ENCODE results near the gene LINGO4. TPM values are rescaled to one million over a fixed set of nuclear protein-coding genes. Genes with fewer than 3 reads are reported as not detected.
A peak's percentile ranks its signal among the peaks of the same experiment; 100 is the strongest.
"Not testable (repeated sequence)": the region's sequence is repeated elsewhere in the genome, so short reads cannot be mapped to it uniquely, and the experiment has no call there.

The LINGO4 gene
- total and polyA plus RNA-seq, 3 donors from 2014 or later = 1.4 to 3.5 (median 3.1) TPM

GRCh38 chr1:151790071-151790939, 14.9 kb downstream of the LINGO4 start, which contains the start of gene TDRKH:
Gene TDRKH (minus strand): TSS chr1:151790500. CDS start chr1:151783022, 7,478 bp downstream.
- Histone ChIP-seq H3K4me1 (no peaks in the 10 kb centered on the region), H3K9me3 (no peaks in the 10 kb centered on the region), H3K36me3 (ENCODE audit: low read depth, missing control alignments) (no peaks in the 10 kb centered on the region), H3K4me3 (peak within 1 kb of the TSS; percentile 66 to 79), H3K27me3 (no peaks in the 10 kb centered on the region), H3K27ac (peak within 1 kb of the TSS; percentile 56 to 75)
- no peak for TF ChIP-seq POLR2A (IDR thresholded peaks at IDR 0.05)
- TF ChIP-seq, protein P1, sequence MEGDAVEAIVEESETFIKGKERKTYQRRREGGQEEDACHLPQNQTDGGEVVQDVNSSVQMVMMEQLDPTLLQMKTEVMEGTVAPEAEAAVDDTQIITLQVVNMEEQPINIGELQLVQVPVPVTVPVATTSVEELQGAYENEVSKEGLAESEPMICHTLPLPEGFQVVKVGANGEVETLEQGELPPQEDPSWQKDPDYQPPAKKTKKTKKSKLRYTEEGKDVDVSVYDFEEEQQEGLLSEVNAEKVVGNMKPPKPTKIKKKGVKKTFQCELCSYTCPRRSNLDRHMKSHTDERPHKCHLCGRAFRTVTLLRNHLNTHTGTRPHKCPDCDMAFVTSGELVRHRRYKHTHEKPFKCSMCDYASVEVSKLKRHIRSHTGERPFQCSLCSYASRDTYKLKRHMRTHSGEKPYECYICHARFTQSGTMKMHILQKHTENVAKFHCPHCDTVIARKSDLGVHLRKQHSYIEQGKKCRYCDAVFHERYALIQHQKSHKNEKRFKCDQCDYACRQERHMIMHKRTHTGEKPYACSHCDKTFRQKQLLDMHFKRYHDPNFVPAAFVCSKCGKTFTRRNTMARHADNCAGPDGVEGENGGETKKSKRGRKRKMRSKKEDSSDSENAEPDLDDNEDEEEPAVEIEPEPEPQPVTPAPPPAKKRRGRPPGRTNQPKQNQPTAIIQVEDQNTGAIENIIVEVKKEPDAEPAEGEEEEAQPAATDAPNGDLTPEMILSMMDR (IDR thresholded peaks at IDR 0.05) = peak in 2 of 3 experiments; percentile 1 to 40
- DNase-seq = peak; percentile 99
- WGBS, 2 donors = 1% methylated on average over 39 to 58 of the region's 58 CpGs
- intact Hi-C loops (cut with DNase I; ENCODE audit: low total_unique reads) = no loop called here

- no peaks in the 10 kb centered on the region for H3K9me3 ChIP-seq
- no peak overlapping the region for H3K27ac ChIP-seq
- DNase-seq = no peak
- H3K4me3 ChIP-seq = no peak overlapping the region
- no peaks in the 10 kb centered on the region for H3K4me1 ChIP-seq
- H3K27me3 ChIP-seq = no peaks in the 10 kb centered on the region
- 96% methylated on average over 3 of the region's 3 CpGs for WGBS, 2 donors
- H3K36me3 ChIP-seq (ENCODE audit: low read depth, missing control alignments) = no peaks in the 10 kb centered on the region
- intact Hi-C loops (cut with DNase I; ENCODE audit: low total_unique reads) = no loop called here
- no peak for TF ChIP-seq POLR2A (IDR thresholded peaks at IDR 0.05)
- TF ChIP-seq, protein P1 (IDR thresholded peaks at IDR 0.05) = no peak
These were observed 17.5 kb downstream of the LINGO4 start for GRCh38 chr1:151787689-151788088.

DNA sequence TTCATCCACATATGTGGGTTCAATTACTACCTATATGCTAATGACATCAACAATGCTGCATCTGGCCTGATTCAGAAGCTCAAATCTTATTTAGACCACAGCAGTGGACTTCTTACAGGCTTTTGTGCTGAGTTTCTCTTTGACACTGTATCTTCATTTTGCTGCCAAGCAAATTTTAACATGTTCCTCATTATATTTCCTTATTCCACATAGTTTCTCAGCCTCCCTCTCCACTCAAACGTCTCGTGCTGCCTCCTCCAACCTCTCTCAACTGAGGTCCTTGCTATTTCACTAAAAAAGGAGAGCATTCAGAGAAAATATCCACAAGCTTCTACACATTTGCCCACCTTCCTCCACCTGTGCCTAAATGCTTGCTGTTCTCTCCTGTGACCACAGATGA, 21.4 kb downstream of the LINGO4 start:
- H3K27ac ChIP-seq = no peak overlapping the region
- no peaks in the 10 kb centered on the region for H3K9me3 ChIP-seq
- intact Hi-C loops (cut with DNase I; ENCODE audit: low total_unique reads) = no loop called here
- DNase-seq = no peak
- WGBS, 2 donors = 72 to 76% methylated on average over 2 of the region's 2 CpGs
- H3K36me3 ChIP-seq (ENCODE audit: low read depth, missing control alignments) = no peaks in the 10 kb centered on the region
- no peaks in the 10 kb centered on the region for H3K4me1 ChIP-seq
- no peak for TF ChIP-seq POLR2A (IDR thresholded peaks at IDR 0.05)
- TF ChIP-seq, protein P1 (IDR thresholded peaks at IDR 0.05) = no peak
- no peaks in the 10 kb centered on the region for H3K27me3 ChIP-seq
- H3K4me3 ChIP-seq = no peak overlapping the region

DNA sequence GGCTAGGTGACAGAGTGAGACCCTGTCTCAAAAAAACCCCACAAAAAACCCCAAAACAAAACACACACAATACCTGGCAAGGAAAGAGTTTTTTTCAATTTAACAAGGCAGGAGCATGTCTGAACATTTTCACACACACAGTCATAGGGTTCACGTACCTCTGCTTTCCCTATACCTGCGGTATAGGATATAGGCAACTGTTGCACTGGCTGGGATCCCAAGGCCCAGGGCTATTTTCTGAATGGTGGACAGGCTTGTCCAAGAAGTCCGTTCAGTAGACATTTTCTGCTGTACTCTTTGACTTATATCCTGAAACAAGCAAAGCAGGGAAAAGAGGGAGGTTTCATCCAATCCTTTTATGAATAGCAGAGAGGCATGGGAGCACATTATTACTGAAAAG, 22.5 kb downstream of the LINGO4 start:
- no peaks in the 10 kb centered on the region for H3K27me3 ChIP-seq
- TF ChIP-seq, protein P1 (IDR thresholded peaks at IDR 0.05) = no peak
- no peak for TF ChIP-seq POLR2A (IDR thresholded peaks at IDR 0.05)
- H3K9me3 ChIP-seq = no peaks in the 10 kb centered on the region
- H3K4me3 ChIP-seq = no peak overlapping the region
- WGBS, 2 donors = 90 to 93% methylated on average over 3 of the region's 3 CpGs
- H3K36me3 ChIP-seq (ENCODE audit: low read depth, missing control alignments) = no peaks in the 10 kb centered on the region
- no peak for DNase-seq
- no peak overlapping the region for H3K27ac ChIP-seq
- intact Hi-C loops (cut with DNase I; ENCODE audit: low total_unique reads) = no loop called here
- no peaks in the 10 kb centered on the region for H3K4me1 ChIP-seq

GRCh38 chr1:151782026-151782425, 23.2 kb downstream of the LINGO4 start:
- H3K4me1 ChIP-seq; H3K4me3 ChIP-seq; intact Hi-C loops (cut with DNase I; ENCODE audit: low total_unique reads); H3K36me3 ChIP-seq (ENCODE audit: low read depth, missing control alignments); H3K9me3 ChIP-seq; H3K27me3 ChIP-seq; DNase-seq; H3K27ac ChIP-seq: not testable (repeated sequence)
- 89 to 98% methylated on average over 5 of the region's 5 CpGs for WGBS, 2 donors

GRCh38 chr1:151780736-151781135, 24.5 kb downstream of the LINGO4 start:
- H3K4me3 ChIP-seq; H3K4me1 ChIP-seq; H3K9me3 ChIP-seq; H3K27ac ChIP-seq; DNase-seq; intact Hi-C loops (cut with DNase I; ENCODE audit: low total_unique reads); H3K27me3 ChIP-seq; H3K36me3 ChIP-seq (ENCODE audit: low read depth, missing control alignments): not testable (repeated sequence)
- 95 to 96% methylated on average over 5 of the region's 5 CpGs for WGBS, 2 donors
